WERI-Rb-1 (cell line): ENCODE measurements around the gene OR52H1.

Source experiments
- DNase-seq: peaks from one replicate; pipeline ENCODE4 v3.0.0-alpha.2; 2020
- H3K27ac ChIP-seq: fragments of 250-450 bp; sonication (Bioruptor Pico); 2 replicates; pipeline ENCODE4 v1.5.1; 2020; ENCODE audit warnings: mild to moderate bottlenecking, moderate library complexity
- H3K27me3 ChIP-seq: fragments of 250-450 bp; sonication (Bioruptor Pico); 2 replicates; pipeline ENCODE4 v1.5.1; 2021; ENCODE audit warnings: mild to moderate bottlenecking, low read depth, moderate library complexity; ENCODE audit not compliant: insufficient read depth, severe bottlenecking
- H3K36me3 ChIP-seq: fragments of 250-450 bp; sonication (Bioruptor Pico); 2 replicates; pipeline ENCODE4 v1.5.1; 2020; ENCODE audit warnings: mild to moderate bottlenecking, moderate library complexity
- H3K4me3 ChIP-seq: 2 replicates; pipeline ENCODE4 v1.5.1; 2011; ENCODE audit warnings: low read depth, mild to moderate bottlenecking, control low read depth, low read length
- H3K9me3 ChIP-seq: fragments of 250-450 bp; sonication (Bioruptor Pico); 2 replicates; pipeline ENCODE4 v1.5.1; 2021; ENCODE audit warnings: mild to moderate bottlenecking, moderate library complexity; ENCODE audit not compliant: severe bottlenecking
- TF ChIP-seq, protein P1 (sequence below): IDR thresholded peaks from 2 replicates; pipeline ENCODE4 v1.5.1; 2011; ENCODE audit warnings: low read depth, mild to moderate bottlenecking, control low read depth, inconsistent platforms, low read length

The OR52H1 gene

DNA sequence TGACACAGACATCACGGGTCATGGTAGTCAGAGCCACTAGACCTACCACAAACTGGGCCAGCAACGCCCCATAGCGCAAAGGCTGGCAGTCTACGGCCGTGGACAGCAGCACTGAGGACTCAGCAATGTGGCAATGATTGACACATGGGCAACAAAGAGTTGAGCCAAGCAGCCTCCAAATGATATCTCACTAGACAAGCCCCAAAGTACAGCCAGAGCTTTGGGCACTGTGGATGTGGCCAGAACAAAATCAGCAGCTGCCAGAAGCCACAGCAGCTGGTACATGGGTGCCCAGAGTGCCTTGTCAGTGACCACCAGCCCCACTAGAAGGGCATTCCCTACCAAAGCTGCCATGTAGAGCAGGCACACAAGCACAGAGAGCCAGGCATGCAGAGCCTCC lies 20.6 kb downstream of the OR52H1 start:
- no peaks in the 10 kb centered on the region for H3K9me3 ChIP-seq
- H3K27ac ChIP-seq = no peak overlapping the region
- H3K4me3 ChIP-seq = no peak overlapping the region
- TF ChIP-seq, protein P1, sequence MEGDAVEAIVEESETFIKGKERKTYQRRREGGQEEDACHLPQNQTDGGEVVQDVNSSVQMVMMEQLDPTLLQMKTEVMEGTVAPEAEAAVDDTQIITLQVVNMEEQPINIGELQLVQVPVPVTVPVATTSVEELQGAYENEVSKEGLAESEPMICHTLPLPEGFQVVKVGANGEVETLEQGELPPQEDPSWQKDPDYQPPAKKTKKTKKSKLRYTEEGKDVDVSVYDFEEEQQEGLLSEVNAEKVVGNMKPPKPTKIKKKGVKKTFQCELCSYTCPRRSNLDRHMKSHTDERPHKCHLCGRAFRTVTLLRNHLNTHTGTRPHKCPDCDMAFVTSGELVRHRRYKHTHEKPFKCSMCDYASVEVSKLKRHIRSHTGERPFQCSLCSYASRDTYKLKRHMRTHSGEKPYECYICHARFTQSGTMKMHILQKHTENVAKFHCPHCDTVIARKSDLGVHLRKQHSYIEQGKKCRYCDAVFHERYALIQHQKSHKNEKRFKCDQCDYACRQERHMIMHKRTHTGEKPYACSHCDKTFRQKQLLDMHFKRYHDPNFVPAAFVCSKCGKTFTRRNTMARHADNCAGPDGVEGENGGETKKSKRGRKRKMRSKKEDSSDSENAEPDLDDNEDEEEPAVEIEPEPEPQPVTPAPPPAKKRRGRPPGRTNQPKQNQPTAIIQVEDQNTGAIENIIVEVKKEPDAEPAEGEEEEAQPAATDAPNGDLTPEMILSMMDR = no peak
- H3K36me3 ChIP-seq = no peaks in the 10 kb centered on the region
- no peaks in the 10 kb centered on the region for H3K27me3 ChIP-seq
- DNase-seq = no peak

DNA sequence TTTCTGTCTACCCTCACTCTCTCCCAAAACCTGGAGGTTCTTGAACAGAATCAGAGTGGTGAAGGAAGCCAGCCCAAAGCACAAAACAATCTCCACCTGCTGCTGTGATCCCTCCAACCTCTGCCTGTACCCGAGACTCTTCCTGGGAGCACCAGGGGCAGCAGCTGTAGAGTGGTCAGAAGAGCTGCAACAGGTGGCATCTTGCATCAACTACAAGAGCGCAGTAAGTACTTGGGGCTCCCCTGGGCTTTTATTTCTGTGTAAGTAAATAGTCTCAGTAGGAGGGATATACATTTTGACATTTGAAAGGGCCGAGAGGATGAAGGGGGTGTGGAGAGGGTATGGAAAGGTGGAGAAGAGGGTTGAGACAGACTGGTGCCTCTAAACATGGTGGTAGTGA lies 23.6 kb downstream of the OR52H1 start:
- H3K36me3 ChIP-seq = no peaks in the 10 kb centered on the region
- H3K27ac ChIP-seq = no peak overlapping the region
- no peak overlapping the region for H3K4me3 ChIP-seq
- no peaks in the 10 kb centered on the region for H3K27me3 ChIP-seq
- TF ChIP-seq, protein P1 = no peak
- H3K9me3 ChIP-seq = peaks cover 3% of the 10 kb centered on the region
- DNase-seq = no peak

DNA sequence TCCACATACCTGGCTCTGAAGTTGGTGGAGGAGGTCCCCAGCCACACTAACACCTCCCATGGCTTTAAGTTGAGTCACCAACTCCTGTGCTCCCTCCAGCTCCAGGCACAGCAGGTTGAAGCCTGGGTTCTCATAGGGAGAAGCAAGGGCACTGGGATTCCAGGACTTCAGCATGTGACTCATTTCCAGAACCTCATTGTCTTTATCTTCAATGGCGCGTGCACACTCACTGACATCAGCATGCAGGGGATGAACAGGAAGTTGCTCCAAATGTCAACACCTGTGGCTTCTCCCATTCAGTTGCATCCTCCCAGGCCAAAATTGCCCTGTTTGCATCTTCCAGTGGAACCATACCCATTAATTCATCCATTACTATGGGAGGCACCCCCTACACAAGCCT lies 26.0 kb downstream of the OR52H1 start:
- H3K9me3 ChIP-seq = peaks cover 3% of the 10 kb centered on the region
- no peaks in the 10 kb centered on the region for H3K27me3 ChIP-seq
- DNase-seq = no peak
- TF ChIP-seq, protein P1 = no peak
- H3K36me3 ChIP-seq = no peaks in the 10 kb centered on the region
- no peak overlapping the region for H3K27ac ChIP-seq
- H3K4me3 ChIP-seq = no peak overlapping the region

DNA sequence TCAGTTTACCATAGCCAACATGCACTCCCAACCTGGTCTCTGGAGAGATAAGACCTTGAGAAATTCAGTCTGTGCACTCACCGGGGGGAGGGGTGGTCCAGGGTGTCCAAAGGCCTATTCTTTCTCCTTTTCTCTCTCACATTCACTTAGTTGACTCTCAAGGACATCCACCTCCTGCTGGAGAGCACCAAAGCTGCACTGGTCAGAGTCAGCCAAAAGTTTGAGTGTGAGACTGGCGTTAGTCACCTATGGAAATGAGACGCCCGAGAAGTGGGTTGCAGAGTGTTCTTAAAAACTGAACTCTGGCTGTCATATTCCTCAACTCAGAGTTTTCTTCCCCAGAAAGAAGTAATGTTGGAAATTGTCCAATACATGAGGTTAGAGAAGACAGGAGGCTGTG lies 26.8 kb downstream of the OR52H1 start:
- no peak overlapping the region for H3K4me3 ChIP-seq
- H3K27me3 ChIP-seq = no peaks in the 10 kb centered on the region
- no peaks in the 10 kb centered on the region for H3K36me3 ChIP-seq
- TF ChIP-seq, protein P1 = no peak
- no peak for DNase-seq
- H3K27ac ChIP-seq = no peak overlapping the region
- H3K9me3 ChIP-seq = peaks cover 3% of the 10 kb centered on the region

DNA sequence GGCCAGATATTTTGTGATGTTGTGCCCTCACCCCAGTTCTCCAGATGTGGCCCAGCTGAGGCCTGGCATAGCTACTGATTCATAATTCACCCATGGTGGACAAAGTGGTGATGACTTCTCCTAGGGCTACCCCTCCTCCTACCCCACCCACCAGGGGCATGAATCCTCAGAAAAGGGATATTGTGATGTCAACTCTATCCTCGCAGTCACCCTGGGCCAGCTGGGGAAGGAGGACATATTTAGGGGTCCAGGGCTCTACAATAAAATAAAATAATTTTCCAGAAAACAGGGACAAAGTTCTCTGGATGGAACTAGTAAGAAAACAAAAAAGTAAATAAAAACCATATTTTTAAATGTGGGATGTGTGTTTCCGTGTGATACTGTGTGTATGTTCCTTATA lies 31.7 kb downstream of the OR52H1 start, which contains the start of gene UBQLNL:
UBQLNL (minus strand) TSS at position 101 of the 400 bp plus-strand sequence. CDS start 258 bp downstream, outside the sequence.
- peaks cover 3% of the 10 kb centered on the region for H3K9me3 ChIP-seq
- no peak within 1 kb of the TSS for H3K4me3 ChIP-seq
- no peaks in the 10 kb centered on the region for H3K36me3 ChIP-seq
- H3K27ac ChIP-seq = no peak within 1 kb of the TSS
- TF ChIP-seq, protein P1 = no peak
- DNase-seq = no peak
- H3K27me3 ChIP-seq = no peaks in the 10 kb centered on the region

DNA sequence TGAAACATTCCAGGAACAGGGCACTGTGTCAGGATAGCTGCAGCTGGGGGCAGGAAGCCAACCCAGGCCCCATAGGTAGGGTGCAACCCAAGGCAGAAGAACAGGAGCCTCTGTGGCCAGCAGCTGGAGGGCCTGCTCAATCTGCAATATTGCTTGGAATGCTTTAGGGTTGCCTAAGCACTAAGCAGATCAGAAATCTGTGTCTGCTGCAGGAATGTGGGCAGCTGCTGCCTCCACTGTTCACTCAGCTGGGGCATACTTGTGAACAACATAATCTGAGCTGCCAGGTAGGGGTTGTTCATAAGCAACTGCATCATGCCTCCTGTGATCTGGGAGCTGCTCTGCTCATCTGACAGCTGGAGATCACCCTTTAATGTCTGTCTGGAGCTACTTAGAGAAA lies 33.5 kb downstream of the OR52H1 start:
- Histone ChIP-seq H3K27ac (no peak overlapping the region), H3K36me3 (no peaks in the 10 kb centered on the region), H3K9me3 (no peaks in the 10 kb centered on the region), H3K4me3 (no peak overlapping the region), H3K27me3 (no peaks in the 10 kb centered on the region)
- DNase-seq = no peak
- TF ChIP-seq, protein P1 = no peak
